Breast epithelium (tissue), 4 donors: ENCODE results near the gene TJP2. TPM values are rescaled to one million over a fixed set of nuclear protein-coding genes. Genes with fewer than 3 reads are reported as not detected.
"Not testable (repeated sequence)": the region's sequence is repeated elsewhere in the genome, so short reads cannot be mapped to it uniquely, and the experiment has no call there.

Experiments used
- DNase-seq, 2 donors: peaks; one replicate each; pipeline ENCODE4 v3.0.0-alpha.2; 2019; ENCODE audit warnings: low spot score in 2 of 2
- H3K27ac ChIP-seq, 2 donors: fragments of 200-600 bp; sonication (generic) in 1 of 2; one replicate each; pipeline ENCODE4 v1.5.1; 2016 to 2019; ENCODE audit warnings: mild to moderate bottlenecking in 1 of 2
- H3K27me3 ChIP-seq, 2 donors: fragments of 200-600 bp; sonication (generic) in 1 of 2; one replicate each; pipeline versions ENCODE4 v1.5.1 to v1.6.0; 2017 to 2019; ENCODE audit warnings: control low read depth in 1 of 2, mild to moderate bottlenecking in 1 of 2
- H3K36me3 ChIP-seq: fragments of 200-600 bp; one replicate; pipeline ENCODE4 v1.5.1; 2019
- H3K4me1 ChIP-seq, 2 donors: fragments of 200-600 bp; sonication (generic); one replicate each; pipeline ENCODE4 v1.5.1; 2016 to 2019; ENCODE audit warnings: control low read depth in 1 of 2
- H3K4me3 ChIP-seq, 3 donors: fragments of 200-600 bp; sonication (generic); 1 replicate in 2 of 3; 2 replicates in 1 of 3; pipeline ENCODE4 v1.5.1; 2016 to 2019; ENCODE audit warnings: mild to moderate bottlenecking in 3 of 3, moderate library complexity in 2 of 3
- H3K9me3 ChIP-seq, 2 donors: fragments of 200-600 bp; sonication (generic) in 1 of 2; one replicate each; pipeline ENCODE4 v1.5.1; 2016 to 2019; ENCODE audit warnings: control low read depth in 1 of 2
- POLR2A ChIP-seq: fragments of 450-650 bp; IDR thresholded peaks from one replicate; pipeline ENCODE4 v1.6.1; 2016; ENCODE audit warnings: antibody characterized with exemption, mild to moderate bottlenecking, moderate library complexity
- POLR2AphosphoS5 ChIP-seq, 3 donors: sonication (generic); formaldehyde crosslinking; IDR thresholded peaks; one replicate each; pipeline ENCODE4 v1.6.1; 2017; ENCODE audit warnings: antibody characterized with exemption in 3 of 3
- intact Hi-C: fragments of 100-400 bp; cut with DNase I; formaldehyde crosslinking; loops from one replicate; pipeline ENCODE4 v1.15.1; 2023; ENCODE audit warnings: low total_unique reads
- total RNA-seq, 3 donors: library from RNA; depleted of rRNA; stranded (reverse); fragments of >200 nt; gene quantifications; one replicate each; pipeline ENCODE4 v1.1.0, GENCODE V29; 2016
- TF ChIP-seq, protein P1 (sequence below), 3 donors: fragments of 450-650 bp; IDR thresholded peaks; one replicate each; pipeline ENCODE4 v1.5.1; 2016 to 2017; ENCODE audit warnings: antibody characterized with exemption in 3 of 3, mild to moderate bottlenecking in 3 of 3, moderate library complexity in 3 of 3

Gene TJP2
- total RNA-seq, 3 donors from 2014 or later: 85.2 to 125 (median 108) TPM

DNA sequence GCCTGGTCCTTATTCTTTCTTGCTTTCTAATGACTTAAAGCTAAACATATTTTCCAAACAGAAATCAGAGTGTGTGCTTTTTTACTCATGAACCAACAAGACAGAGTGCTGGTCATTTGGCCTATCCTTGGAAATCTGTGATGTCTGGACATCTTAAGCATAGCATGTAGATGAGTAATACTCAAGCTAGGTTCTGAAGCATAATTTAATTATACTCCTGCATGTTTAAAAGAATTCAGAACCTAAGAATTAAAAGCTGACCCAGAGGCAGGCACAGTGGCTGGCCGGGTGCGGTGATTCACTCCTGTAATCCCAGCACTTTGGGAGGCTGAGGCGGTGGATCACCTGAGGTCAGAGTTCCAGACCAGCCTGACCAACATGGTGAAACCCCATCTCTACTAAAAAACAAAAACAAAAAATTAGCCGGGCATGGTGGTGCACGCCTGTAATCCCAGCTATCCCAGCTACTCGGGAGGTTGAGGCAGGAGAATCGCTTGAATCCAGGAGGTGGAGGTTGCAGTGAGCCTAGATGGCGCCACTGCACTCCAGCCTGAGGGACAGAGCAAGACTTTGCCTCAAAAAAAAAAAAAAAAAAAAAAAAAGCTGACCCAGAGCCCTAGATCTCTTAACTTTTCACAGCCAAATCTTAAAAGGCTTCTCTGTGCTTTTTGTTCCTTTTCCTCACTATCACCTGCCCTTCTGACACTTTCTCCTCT lies 16.2 kb upstream of the TJP2 start:
- no peak overlapping the region for H3K4me3 ChIP-seq
- H3K9me3 ChIP-seq: no peaks in the 10 kb centered on the region
- no peaks in the 10 kb centered on the region for H3K27me3 ChIP-seq
- H3K27ac ChIP-seq: no peak overlapping the region
- no peaks in the 10 kb centered on the region for H3K4me1 ChIP-seq
- no peaks in the 10 kb centered on the region for H3K36me3 ChIP-seq
- intact Hi-C loops: no loop called here
- TF ChIP-seq, protein P1, sequence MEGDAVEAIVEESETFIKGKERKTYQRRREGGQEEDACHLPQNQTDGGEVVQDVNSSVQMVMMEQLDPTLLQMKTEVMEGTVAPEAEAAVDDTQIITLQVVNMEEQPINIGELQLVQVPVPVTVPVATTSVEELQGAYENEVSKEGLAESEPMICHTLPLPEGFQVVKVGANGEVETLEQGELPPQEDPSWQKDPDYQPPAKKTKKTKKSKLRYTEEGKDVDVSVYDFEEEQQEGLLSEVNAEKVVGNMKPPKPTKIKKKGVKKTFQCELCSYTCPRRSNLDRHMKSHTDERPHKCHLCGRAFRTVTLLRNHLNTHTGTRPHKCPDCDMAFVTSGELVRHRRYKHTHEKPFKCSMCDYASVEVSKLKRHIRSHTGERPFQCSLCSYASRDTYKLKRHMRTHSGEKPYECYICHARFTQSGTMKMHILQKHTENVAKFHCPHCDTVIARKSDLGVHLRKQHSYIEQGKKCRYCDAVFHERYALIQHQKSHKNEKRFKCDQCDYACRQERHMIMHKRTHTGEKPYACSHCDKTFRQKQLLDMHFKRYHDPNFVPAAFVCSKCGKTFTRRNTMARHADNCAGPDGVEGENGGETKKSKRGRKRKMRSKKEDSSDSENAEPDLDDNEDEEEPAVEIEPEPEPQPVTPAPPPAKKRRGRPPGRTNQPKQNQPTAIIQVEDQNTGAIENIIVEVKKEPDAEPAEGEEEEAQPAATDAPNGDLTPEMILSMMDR (IDR thresholded peaks at IDR 0.05): no peak
- no peak for TF ChIP-seq POLR2AphosphoS5 (IDR thresholded peaks at IDR 0.05)
- TF ChIP-seq POLR2A: no peak
- no peak for DNase-seq

DNA sequence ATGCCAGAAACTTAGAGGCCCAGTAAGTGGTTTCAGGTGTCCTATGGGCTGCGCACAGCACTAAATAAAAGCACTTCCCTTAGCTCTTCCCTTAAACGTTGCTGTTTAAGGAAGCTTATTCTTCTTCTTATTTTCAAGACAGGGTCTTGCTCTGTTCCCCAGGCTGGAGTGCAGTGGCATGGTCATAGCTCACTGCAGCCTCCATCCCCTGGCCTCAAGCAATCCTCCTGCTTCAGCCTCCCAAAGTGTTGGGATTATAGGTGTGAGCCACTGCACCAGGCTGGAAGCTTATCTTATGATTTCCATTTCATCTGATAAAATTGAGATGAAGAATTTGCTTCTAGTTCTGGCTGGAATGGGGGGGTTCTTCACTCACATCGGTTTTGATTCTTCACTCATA lies 15.6 kb upstream of the TJP2 start:
- TF ChIP-seq, protein P1 (IDR thresholded peaks at IDR 0.05): no peak
- no peak for TF ChIP-seq POLR2AphosphoS5 (IDR thresholded peaks at IDR 0.05)
- TF ChIP-seq POLR2A: no peak
- no peak for DNase-seq
- Histone ChIP-seq H3K9me3 (no peaks in the 10 kb centered on the region), H3K27me3 (no peaks in the 10 kb centered on the region), H3K4me1 (no peaks in the 10 kb centered on the region), H3K36me3 (no peaks in the 10 kb centered on the region), H3K27ac (no peak overlapping the region), H3K4me3 (no peak overlapping the region)
- intact Hi-C loops: no loop called here

DNA sequence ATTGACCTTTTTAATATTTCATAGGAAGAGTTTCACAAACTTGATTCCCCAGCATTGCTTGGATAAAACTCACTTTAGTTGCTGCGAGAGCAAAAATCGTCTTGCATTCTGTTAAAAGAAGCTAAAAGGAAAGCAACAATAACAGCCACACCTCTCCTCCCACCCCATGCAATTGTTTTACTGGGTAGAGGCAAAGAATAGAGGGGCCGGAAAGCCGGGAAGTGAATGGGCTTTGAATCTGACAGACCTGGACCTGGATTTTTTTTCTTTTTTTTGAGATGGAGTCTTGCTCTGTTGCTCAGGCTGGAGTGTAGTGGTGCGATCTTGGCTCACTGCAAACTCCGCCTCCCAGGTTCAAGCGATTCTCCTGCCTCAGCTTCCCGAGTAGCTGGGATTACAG lies 9.5 kb upstream of the TJP2 start:
- H3K27ac ChIP-seq, DNase-seq, H3K4me1 ChIP-seq, H3K36me3 ChIP-seq, intact Hi-C loops, H3K4me3 ChIP-seq, H3K27me3 ChIP-seq, H3K9me3 ChIP-seq: not testable (repeated sequence)

DNA sequence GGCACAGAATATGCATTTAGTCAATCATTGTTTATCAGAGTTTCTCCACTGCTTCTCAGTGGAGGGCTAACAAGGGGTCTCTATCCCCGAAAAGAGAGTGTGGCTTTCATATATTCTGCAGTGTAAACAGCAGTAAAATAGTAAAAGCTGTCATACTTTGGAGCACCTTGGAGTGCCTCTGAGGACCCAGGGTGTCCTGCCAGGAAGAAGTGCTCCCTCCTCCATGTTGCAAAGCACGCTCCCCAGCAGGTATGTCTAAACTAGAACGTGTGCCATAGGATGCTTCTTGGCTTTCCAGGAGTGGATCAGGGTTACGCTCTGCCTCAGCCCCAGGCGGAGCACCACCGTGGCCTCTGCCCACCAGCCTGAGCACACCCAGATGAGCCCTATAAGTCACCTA lies 8.5 kb upstream of the TJP2 start:
- H3K36me3 ChIP-seq: no peaks in the 10 kb centered on the region
- TF ChIP-seq, protein P1 (IDR thresholded peaks at IDR 0.05): no peak
- TF ChIP-seq POLR2AphosphoS5 (IDR thresholded peaks at IDR 0.05) (no peak), POLR2A (no peak)
- no peak overlapping the region for H3K4me3 ChIP-seq
- no peak for DNase-seq
- no peaks in the 10 kb centered on the region for H3K9me3 ChIP-seq
- H3K27me3 ChIP-seq: no peaks in the 10 kb centered on the region
- no peaks in the 10 kb centered on the region for H3K4me1 ChIP-seq
- intact Hi-C loops: no loop called here
- H3K27ac ChIP-seq: no peak overlapping the region

DNA sequence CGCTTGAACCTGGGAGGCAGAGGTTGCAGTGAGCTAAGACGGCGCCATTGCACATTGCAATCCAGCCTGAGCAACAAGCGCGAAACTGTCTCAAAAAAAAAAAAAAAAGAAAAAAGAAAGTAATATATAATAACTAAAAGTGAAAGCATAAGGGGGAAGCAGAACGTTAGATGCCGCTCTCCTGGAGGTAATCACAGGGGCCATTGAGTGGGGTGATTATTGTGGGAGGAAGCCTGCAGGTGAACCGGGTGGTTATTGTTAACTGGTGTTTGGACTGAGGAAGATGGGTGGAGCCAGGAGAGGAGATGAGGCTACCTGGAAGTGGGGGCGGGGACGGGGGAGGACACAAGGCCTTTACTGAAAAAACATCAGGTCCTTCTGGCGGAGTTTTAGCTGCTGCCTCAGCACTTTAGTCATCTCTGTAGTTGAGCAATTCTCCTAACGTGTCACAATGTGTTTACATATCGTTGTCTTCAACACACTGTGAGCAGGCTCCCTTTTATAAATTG lies 5.3 kb upstream of the TJP2 start:
- Histone ChIP-seq H3K4me1 (peaks cover 0 to 5% of the 10 kb centered on the region in 2 donors), H3K9me3 (no peaks in the 10 kb centered on the region), H3K36me3 (no peaks in the 10 kb centered on the region), H3K27me3 (no peaks in the 10 kb centered on the region), H3K27ac (no peak overlapping the region), H3K4me3 (peak overlapping the region in 1 of 3 donors; percentile 14)
- TF ChIP-seq, protein P1 (IDR thresholded peaks at IDR 0.05): no peak
- no peak for TF ChIP-seq POLR2AphosphoS5 (IDR thresholded peaks at IDR 0.05)
- no peak for TF ChIP-seq POLR2A
- DNase-seq: peak in 1 of 2 donors; percentile 47
- intact Hi-C loops: loop anchor here (2.0 kb wide), 1 partner anchor 16 kb away; no protein-coding TSS in a partner anchor
